Hepatocyte (in vitro differentiated cells): ENCODE results near the gene WIPF3. TPM values are rescaled to one million over a fixed set of nuclear protein-coding genes. Genes with fewer than 3 reads are reported as not detected.

Experiments
- DNase-seq: peaks from one replicate; pipeline ENCODE4 v3.0.0-alpha.2; 2016; ENCODE audit warnings: low spot score
- H2AFZ ChIP-seq: fragments of 200-600 bp; sonication (generic); 2 replicates; pipeline ENCODE4 v1.6.0; 2016; ENCODE audit warnings: antibody characterized with exemption, mild to moderate bottlenecking
- H3K27ac ChIP-seq: fragments of 200-600 bp; sonication (generic); 2 replicates; pipeline ENCODE4 v1.5.1; 2016; ENCODE audit warnings: mild to moderate bottlenecking
- H3K27me3 ChIP-seq: fragments of 200-600 bp; sonication (generic); 2 replicates; pipeline ENCODE4 v1.6.1; 2016
- H3K36me3 ChIP-seq: fragments of 200-600 bp; sonication (generic); replicated peaks from 2 replicates; pipeline ENCODE4 v1.5.1; 2016; ENCODE audit warnings: low read depth; ENCODE audit not compliant: insufficient read depth
- H3K4me1 ChIP-seq: fragments of 200-600 bp; sonication (generic); 2 replicates; pipeline ENCODE4 v1.5.1; 2016; ENCODE audit warnings: mild to moderate bottlenecking, moderate library complexity; ENCODE audit not compliant: insufficient read depth
- H3K4me2 ChIP-seq: fragments of 200-600 bp; sonication (generic); 2 replicates; pipeline ENCODE4 v1.6.0; 2016
- H3K4me3 ChIP-seq: fragments of 200-600 bp; sonication (generic); 2 replicates; pipeline ENCODE4 v1.5.1; 2016; ENCODE audit warnings: mild to moderate bottlenecking
- H3K79me2 ChIP-seq: fragments of 200-600 bp; sonication (generic); 2 replicates; pipeline ENCODE4 v1.6.0; 2017; ENCODE audit warnings: mild to moderate bottlenecking
- H3K9me2 ChIP-seq: fragments of 200-600 bp; sonication (generic); replicated peaks from 2 replicates; pipeline ENCODE4 v1.6.0; 2017; ENCODE audit warnings: mild to moderate bottlenecking; ENCODE audit not compliant: insufficient read depth
- H3K9me3 ChIP-seq: fragments of 200-600 bp; sonication (generic); 2 replicates; pipeline ENCODE4 v1.5.1; 2016; ENCODE audit warnings: low read depth, mild to moderate bottlenecking
- H4K20me1 ChIP-seq: fragments of 200-600 bp; sonication (generic); 2 replicates; pipeline ENCODE4 v1.6.0; 2016; ENCODE audit warnings: mild to moderate bottlenecking; ENCODE audit not compliant: insufficient read depth, poor library complexity, severe bottlenecking
- CTCF ChIP-seq: fragments of 200-600 bp; sonication (generic); IDR thresholded peaks from 2 replicates; pipeline ENCODE4 v1.5.1; 2016; ENCODE audit warnings: antibody characterized with exemption, mild to moderate bottlenecking; ENCODE audit not compliant: poor library complexity
- EZH2 ChIP-seq: fragments of 200-600 bp; sonication (generic); IDR thresholded peaks from 2 replicates; pipeline ENCODE4 v1.6.1; 2016; ENCODE audit warnings: antibody characterized with exemption, mild to moderate bottlenecking, borderline replicate concordance
- EZH2phosphoT487 ChIP-seq: fragments of 200-600 bp; sonication (generic); IDR thresholded peaks from one replicate; pipeline ENCODE4 v1.6.1; 2018; ENCODE audit warnings: antibody characterized with exemption, mild to moderate bottlenecking, low read depth, moderate library complexity; ENCODE audit not compliant: unreplicated experiment, severe bottlenecking
- WGBS: methylation state at CpG from one replicate; pipeline ENCODE4 v1.1.6; 2016; ENCODE audit warnings: low lambda C conversion rate; ENCODE audit errors: missing lambda C conversion rate; 5-methylcytosine and 5-hydroxymethylcytosine counted together
- polyA plus RNA-seq: library from polyadenylated mRNA; unstranded; fragments of >200 nt; fragmentation: Nextera tagmentation; extraction: Ambion mirVana; gene quantifications from 2 replicates; pipeline ENCODE4 v1.2.1, GENCODE V29; 2016
- total RNA-seq: library from RNA; depleted of rRNA; stranded (reverse); fragments of >200 nt; gene quantifications from 2 replicates; pipeline ENCODE4 v1.2.3, GENCODE V29; 2014

The WIPF3 gene
- total and polyA plus RNA-seq, 2 experiments from 2014 or later, result 0.98 to 2.4 TPM

GRCh38 chr7:29765490-29765889 is 40.8 kb upstream of the WIPF3 start:
- Histone ChIP-seq H3K36me3 (no peaks in the 10 kb centered on the region), H3K27me3 (no peaks in the 10 kb centered on the region), H3K9me2 (no peaks in the 10 kb centered on the region), H3K27ac (no peak overlapping the region), H4K20me1 (no peaks in the 10 kb centered on the region), H3K9me3 (no peaks in the 10 kb centered on the region), H3K79me2 (no peaks in the 10 kb centered on the region), H3K4me2 (no peak overlapping the region), H3K4me1 (peaks cover 6% of the 10 kb centered on the region), H3K4me3 (no peak overlapping the region), H2AFZ (no peak overlapping the region)
- 25% methylated on average over 5 of the region's 5 CpGs for WGBS
- no peak for TF ChIP-seq EZH2
- no peak for TF ChIP-seq EZH2phosphoT487
- no peak for DNase-seq

- Histone ChIP-seq H3K4me3 (no peak overlapping the region), H3K9me3 (no peaks in the 10 kb centered on the region)
- 84% methylated on average over 6 of the region's 6 CpGs for WGBS
Observed at GRCh38 chr7:29770371-29770770, 35.9 kb upstream of the WIPF3 start.

GRCh38 chr7:29771081-29771816 is 35.1 kb upstream of the WIPF3 start:
- no peaks in the 10 kb centered on the region for H3K27me3 ChIP-seq
- no peak overlapping the region for H3K4me3 ChIP-seq
- TF ChIP-seq EZH2, result no peak
- TF ChIP-seq EZH2phosphoT487, result no peak
- no peak for TF ChIP-seq CTCF
- H3K4me2 ChIP-seq, result no peak overlapping the region
- H3K9me2 ChIP-seq, result no peaks in the 10 kb centered on the region
- peak; percentile 19 for DNase-seq
- 43% methylated on average over 4 of the region's 4 CpGs for WGBS
- H3K36me3 ChIP-seq, result no peaks in the 10 kb centered on the region
- H3K79me2 ChIP-seq, result no peaks in the 10 kb centered on the region
- no peaks in the 10 kb centered on the region for H3K4me1 ChIP-seq
- H2AFZ ChIP-seq, result no peak overlapping the region
- no peaks in the 10 kb centered on the region for H3K9me3 ChIP-seq
- H3K27ac ChIP-seq, result no peak overlapping the region
- H4K20me1 ChIP-seq, result no peaks in the 10 kb centered on the region

More at GRCh38 chr7:29770371-29770770, 35.9 kb upstream of the WIPF3 start:
- H4K20me1 ChIP-seq, result no peaks in the 10 kb centered on the region
- no peaks in the 10 kb centered on the region for H3K9me2 ChIP-seq
- no peak overlapping the region for H2AFZ ChIP-seq
- no peak overlapping the region for H3K27ac ChIP-seq
- H3K79me2 ChIP-seq, result no peaks in the 10 kb centered on the region
- H3K27me3 ChIP-seq, result no peaks in the 10 kb centered on the region
- TF ChIP-seq EZH2phosphoT487, result no peak
- no peak for TF ChIP-seq CTCF
- no peak for TF ChIP-seq EZH2
- H3K4me2 ChIP-seq, result no peak overlapping the region
- DNase-seq, result no peak
- peaks cover 4% of the 10 kb centered on the region for H3K4me1 ChIP-seq
- H3K36me3 ChIP-seq, result no peaks in the 10 kb centered on the region

GRCh38 chr7:29779017-29779416 is 27.3 kb upstream of the WIPF3 start:
- Histone ChIP-seq H3K79me2 (no peaks in the 10 kb centered on the region), H3K4me3 (no peak overlapping the region), H4K20me1 (no peaks in the 10 kb centered on the region), H3K36me3 (no peaks in the 10 kb centered on the region), H3K27ac (no peak overlapping the region), H3K27me3 (peaks cover 5% of the 10 kb centered on the region), H3K4me2 (no peak overlapping the region), H2AFZ (no peak overlapping the region), H3K9me3 (no peaks in the 10 kb centered on the region), H3K4me1 (no peaks in the 10 kb centered on the region), H3K9me2 (no peaks in the 10 kb centered on the region)
- 93% methylated on average over 2 of the region's 2 CpGs for WGBS
- DNase-seq, result no peak
- no peak for TF ChIP-seq EZH2
- TF ChIP-seq EZH2phosphoT487, result no peak
- TF ChIP-seq CTCF, result no peak
